GM19397 (cell line): ENCODE measurements around the gene SSBP1.
A peak's percentile ranks its signal among the peaks of the same experiment; 100 is the strongest.
"Not testable (repeated sequence)": the region's sequence is repeated elsewhere in the genome, so short reads cannot be mapped to it uniquely, and the experiment has no call there.

Experiments used
- ATAC-seq: cut with Tn5 transposase; IDR thresholded peaks from one replicate; pipeline ENCODE4 v1.9.1; 2021; ENCODE audit warnings: mild to moderate bottlenecking, moderate library complexity; ENCODE audit not compliant: unreplicated experiment

The SSBP1 gene

GRCh38 chr7:141763797-141764196 is 25.6 kb downstream of the SSBP1 start, which contains the start of gene TAS2R3:
Gene TAS2R3 (plus strand): TSS chr7:141764097. CDS start chr7:141764159, 62 bp downstream.
- ATAC-seq, result no peak

DNA sequence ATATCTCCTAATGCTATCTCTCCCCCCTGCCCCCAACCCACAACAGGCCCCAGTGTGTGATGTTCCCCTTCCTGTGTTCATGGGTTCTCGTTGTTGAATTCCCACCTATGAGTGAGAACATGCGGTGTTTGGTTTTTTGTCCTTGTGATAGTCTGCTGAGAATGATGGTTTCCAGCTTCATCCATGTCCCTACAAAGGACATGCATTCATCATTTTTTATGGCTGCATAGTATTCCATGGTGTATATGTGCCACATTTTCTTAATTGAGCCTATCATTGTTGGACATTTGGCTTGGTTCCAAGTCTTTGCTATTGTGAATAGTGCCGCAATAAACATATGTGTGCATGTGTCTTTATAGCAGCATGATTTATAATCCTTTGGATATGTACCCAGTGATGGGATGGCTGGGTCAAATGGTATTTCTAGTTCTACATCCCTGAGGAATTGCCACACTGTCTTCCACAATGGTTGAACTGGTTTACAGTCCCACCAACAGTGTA is 32.0 kb downstream of the SSBP1 start:
- not testable (repeated sequence) for ATAC-seq

- no peak for ATAC-seq
These were observed 38.2 kb downstream of the SSBP1 start, which contains the start of gene TAS2R4 for GRCh38 chr7:141776374-141776773. Gene TAS2R4 (plus strand): TSS chr7:141776674. CDS start chr7:141778489, 1,815 bp downstream.

GRCh38 chr7:141785706-141786552 is 47.8 kb downstream of the SSBP1 start:
- peak; percentile 68 for ATAC-seq

GRCh38 chr7:141788296-141788695 is 50.1 kb downstream of the SSBP1 start:
- no peak for ATAC-seq

DNA sequence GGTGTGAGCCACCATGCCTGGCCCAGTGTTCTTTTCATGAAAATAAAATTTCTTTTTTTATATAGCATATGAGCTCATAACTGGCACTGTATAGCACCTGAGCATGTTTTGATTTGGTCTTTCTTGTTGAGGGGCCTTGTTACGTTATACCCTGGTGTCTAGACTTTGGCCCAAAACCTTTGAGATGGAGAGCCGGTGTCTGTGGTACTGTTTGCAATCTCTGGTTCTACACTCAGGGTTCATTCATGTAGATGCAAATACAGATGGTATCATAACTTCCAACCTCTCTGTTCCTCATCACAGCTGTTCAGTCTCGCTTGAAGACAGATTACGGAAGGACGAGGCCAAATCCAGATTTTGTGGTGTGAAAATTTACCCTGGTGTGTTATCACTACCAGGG is 51.8 kb downstream of the SSBP1 start, which contains the start of gene TAS2R5:
TSS of gene TAS2R5 (plus strand) at position 301 of the 400 bp plus-strand sequence. CDS start 145 bp downstream, outside the sequence.
- no peak for ATAC-seq

- no peak for ATAC-seq
These were observed 54.4 kb downstream of the SSBP1 start for GRCh38 chr7:141792526-141792925.
